ENCODE data around the gene PRICKLE1. TPM values are rescaled to one million over a fixed set of nuclear protein-coding genes. Genes with fewer than 3 reads are reported as not detected.

Gene PRICKLE1
- total and polyA plus RNA-seq, 2 experiments from 2014 or later, result 7.7 to 51.7 TPM

- 0 out of 2 replicates have a peak, but pooled peaks cover 7% of the 10 kb centered on the region for H3K4me1 ChIP-seq (ENCODE audit: insufficient read depth)
- H3K4me2 ChIP-seq, result no peak overlapping the region
- Mint-ChIP-seq H3K27ac (peak overlapping the region; percentile 65), H3K4me1 (peaks cover 12% of the 10 kb centered on the region), H3K27me3 (ENCODE audit: insufficient read depth, low read depth, poor library complexity) (no peaks in the 10 kb centered on the region), H3K4me3 (no peak overlapping the region), H3K36me3 (ENCODE audit: low read depth) (no peaks in the 10 kb centered on the region), H3K9me3 (no peaks in the 10 kb centered on the region)
- H3K27ac ChIP-seq (ENCODE audit: low read depth), result no peak overlapping the region
- H3K79me2 ChIP-seq (replicated peaks; ENCODE audit: insufficient read depth), result no peaks in the 10 kb centered on the region
- H4K20me1 ChIP-seq (replicated peaks; ENCODE audit: insufficient read depth), result no peaks in the 10 kb centered on the region
- no peak for TF ChIP-seq REST (IDR thresholded peaks at IDR 0.05; ENCODE audit: unreplicated experiment)
- TF ChIP-seq, protein P1, sequence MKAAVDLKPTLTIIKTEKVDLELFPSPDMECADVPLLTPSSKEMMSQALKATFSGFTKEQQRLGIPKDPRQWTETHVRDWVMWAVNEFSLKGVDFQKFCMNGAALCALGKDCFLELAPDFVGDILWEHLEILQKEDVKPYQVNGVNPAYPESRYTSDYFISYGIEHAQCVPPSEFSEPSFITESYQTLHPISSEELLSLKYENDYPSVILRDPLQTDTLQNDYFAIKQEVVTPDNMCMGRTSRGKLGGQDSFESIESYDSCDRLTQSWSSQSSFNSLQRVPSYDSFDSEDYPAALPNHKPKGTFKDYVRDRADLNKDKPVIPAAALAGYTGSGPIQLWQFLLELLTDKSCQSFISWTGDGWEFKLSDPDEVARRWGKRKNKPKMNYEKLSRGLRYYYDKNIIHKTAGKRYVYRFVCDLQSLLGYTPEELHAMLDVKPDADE (IDR thresholded peaks at IDR 0.05), result no peak
- TF ChIP-seq JUNB (IDR thresholded peaks at IDR 0.05; ENCODE audit: unreplicated experiment), result no peak
- TF ChIP-seq CREB1 (CRISPR knock-in tag; IDR thresholded peaks at IDR 0.05; ENCODE audit: low read depth), result no peak
- no peak for TF ChIP-seq CTCF (conservative IDR thresholded peaks at IDR 0.05; ENCODE audit: low read depth in 2 of 2)
- TF ChIP-seq STAT1 (IDR thresholded peaks at IDR 0.05; ENCODE audit: unreplicated experiment), result no peak
- TF ChIP-seq, protein P2, sequence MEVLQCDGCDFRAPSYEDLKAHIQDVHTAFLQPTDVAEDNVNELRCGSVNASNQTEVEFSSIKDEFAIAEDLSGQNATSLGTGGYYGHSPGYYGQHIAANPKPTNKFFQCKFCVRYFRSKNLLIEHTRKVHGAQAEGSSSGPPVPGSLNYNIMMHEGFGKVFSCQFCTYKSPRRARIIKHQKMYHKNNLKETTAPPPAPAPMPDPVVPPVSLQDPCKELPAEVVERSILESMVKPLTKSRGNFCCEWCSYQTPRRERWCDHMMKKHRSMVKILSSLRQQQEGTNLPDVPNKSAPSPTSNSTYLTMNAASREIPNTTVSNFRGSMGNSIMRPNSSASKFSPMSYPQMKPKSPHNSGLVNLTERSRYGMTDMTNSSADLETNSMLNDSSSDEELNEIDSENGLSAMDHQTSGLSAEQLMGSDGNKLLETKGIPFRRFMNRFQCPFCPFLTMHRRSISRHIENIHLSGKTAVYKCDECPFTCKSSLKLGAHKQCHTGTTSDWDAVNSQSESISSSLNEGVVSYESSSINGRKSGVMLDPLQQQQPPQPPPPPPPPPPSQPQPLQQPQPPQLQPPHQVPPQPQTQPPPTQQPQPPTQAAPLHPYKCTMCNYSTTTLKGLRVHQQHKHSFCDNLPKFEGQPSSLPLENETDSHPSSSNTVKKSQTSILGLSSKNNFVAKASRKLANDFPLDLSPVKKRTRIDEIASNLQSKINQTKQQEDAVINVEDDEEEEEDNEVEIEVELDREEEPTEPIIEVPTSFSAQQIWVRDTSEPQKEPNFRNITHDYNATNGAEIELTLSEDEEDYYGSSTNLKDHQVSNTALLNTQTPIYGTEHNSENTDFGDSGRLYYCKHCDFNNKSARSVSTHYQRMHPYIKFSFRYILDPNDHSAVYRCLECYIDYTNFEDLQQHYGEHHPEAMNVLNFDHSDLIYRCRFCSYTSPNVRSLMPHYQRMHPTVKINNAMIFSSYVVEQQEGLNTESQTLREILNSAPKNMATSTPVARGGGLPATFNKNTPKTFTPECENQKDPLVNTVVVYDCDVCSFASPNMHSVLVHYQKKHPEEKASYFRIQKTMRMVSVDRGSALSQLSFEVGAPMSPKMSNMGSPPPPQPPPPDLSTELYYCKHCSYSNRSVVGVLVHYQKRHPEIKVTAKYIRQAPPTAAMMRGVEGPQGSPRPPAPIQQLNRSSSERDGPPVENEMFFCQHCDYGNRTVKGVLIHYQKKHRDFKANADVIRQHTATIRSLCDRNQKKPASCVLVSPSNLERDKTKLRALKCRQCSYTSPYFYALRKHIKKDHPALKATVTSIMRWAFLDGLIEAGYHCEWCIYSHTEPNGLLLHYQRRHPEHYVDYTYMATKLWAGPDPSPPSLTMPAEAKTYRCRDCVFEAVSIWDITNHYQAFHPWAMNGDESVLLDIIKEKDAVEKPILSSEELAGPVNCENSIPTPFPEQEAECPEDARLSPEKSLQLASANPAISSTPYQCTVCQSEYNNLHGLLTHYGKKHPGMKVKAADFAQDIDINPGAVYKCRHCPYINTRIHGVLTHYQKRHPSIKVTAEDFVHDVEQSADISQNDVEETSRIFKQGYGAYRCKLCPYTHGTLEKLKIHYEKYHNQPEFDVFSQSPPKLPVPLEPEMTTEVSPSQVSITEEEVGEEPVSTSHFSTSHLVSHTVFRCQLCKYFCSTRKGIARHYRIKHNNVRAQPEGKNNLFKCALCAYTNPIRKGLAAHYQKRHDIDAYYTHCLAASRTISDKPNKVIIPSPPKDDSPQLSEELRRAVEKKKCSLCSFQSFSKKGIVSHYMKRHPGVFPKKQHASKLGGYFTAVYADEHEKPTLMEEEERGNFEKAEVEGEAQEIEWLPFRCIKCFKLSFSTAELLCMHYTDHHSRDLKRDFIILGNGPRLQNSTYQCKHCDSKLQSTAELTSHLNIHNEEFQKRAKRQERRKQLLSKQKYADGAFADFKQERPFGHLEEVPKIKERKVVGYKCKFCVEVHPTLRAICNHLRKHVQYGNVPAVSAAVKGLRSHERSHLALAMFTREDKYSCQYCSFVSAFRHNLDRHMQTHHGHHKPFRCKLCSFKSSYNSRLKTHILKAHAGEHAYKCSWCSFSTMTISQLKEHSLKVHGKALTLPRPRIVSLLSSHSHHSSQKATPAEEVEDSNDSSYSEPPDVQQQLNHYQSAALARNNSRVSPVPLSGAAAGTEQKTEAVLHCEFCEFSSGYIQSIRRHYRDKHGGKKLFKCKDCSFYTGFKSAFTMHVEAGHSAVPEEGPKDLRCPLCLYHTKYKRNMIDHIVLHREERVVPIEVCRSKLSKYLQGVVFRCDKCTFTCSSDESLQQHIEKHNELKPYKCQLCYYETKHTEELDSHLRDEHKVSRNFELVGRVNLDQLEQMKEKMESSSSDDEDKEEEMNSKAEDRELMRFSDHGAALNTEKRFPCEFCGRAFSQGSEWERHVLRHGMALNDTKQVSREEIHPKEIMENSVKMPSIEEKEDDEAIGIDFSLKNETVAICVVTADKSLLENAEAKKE (CRISPR knock-in tag; IDR thresholded peaks at IDR 0.05), result no peak
- no peak for TF ChIP-seq EZH2 (IDR thresholded peaks at IDR 0.05; ENCODE audit: low read depth, unreplicated experiment)
- TF ChIP-seq ZNF331 (CRISPR knock-in tag; IDR thresholded peaks at IDR 0.05; ENCODE audit: low read depth), result no peak
- TF ChIP-seq POLR2AphosphoS5 (IDR thresholded peaks at IDR 0.05; ENCODE audit: low read depth), result no peak
- TF ChIP-seq NANOG (IDR thresholded peaks at IDR 0.05; ENCODE audit: borderline replicate concordance), result no peak
- TF ChIP-seq EZH2phosphoT487 (IDR thresholded peaks at IDR 0.05; ENCODE audit: unreplicated experiment), result no peak
- no peak for TF ChIP-seq ZNF114 (CRISPR knock-in tag; IDR thresholded peaks at IDR 0.05)
- DNase-seq (ENCODE audit: low spot score), result no peak
- H2AFZ ChIP-seq, result no peak overlapping the region
- no peaks in the 10 kb centered on the region for H3K9me2 ChIP-seq (ENCODE audit: insufficient read depth)
- H3K4me3 ChIP-seq, result no peak overlapping the region
- no peaks in the 10 kb centered on the region for H3K27me3 ChIP-seq (ENCODE audit: insufficient read depth)
- no peaks in the 10 kb centered on the region for H3F3A ChIP-seq (replicated peaks; ENCODE audit: low read depth)
- ATAC-seq, result no peak
- no peaks in the 10 kb centered on the region for H3K36me3 ChIP-seq (ENCODE audit: insufficient read depth)
These were observed 42.0 kb upstream of the PRICKLE1 start for GRCh38 chr12:42631513-42631912.
